CD4-positive, alpha-beta memory T cell (primary cell): ENCODE data around the gene CNN3. TPM values are rescaled to one million over a fixed set of nuclear protein-coding genes. Genes with fewer than 3 reads are reported as not detected.
"Not testable (repeated sequence)": the region's sequence is repeated elsewhere in the genome, so short reads cannot be mapped to it uniquely, and the experiment has no call there.

Experiments
- CTCF ChIA-PET: fragments of 350-600 bp; sonication (Branson Sonifier 250); formaldehyde crosslinking; loops from one replicate; lab custom pipeline; 2021; ENCODE audit warnings: inconsistent platforms; ENCODE audit not compliant: partially characterized antibody; lab: Charles Lee
- POLR2A ChIA-PET: fragments of 350-600 bp; sonication (Branson Sonifier 250); formaldehyde crosslinking; loops from one replicate; lab custom pipeline; 2021; ENCODE audit not compliant: partially characterized antibody; lab: Charles Lee
- DNase-seq, 5 donors: peaks; one replicate each; pipeline versions ENCODE4 v3.0.0 to v3.0.0-alpha.2; 2020 to 2022; ENCODE audit warnings: mixed read lengths in 1 of 5
- H3K27ac ChIP-seq: one replicate; pipeline ENCODE4 v1.7.0; 2013; ENCODE audit warnings: low read depth, low read length
- H3K27me3 ChIP-seq: 2 replicates; pipeline ENCODE4 v1.7.0; 2013; ENCODE audit warnings: mild to moderate bottlenecking, low read length, moderate library complexity; ENCODE audit not compliant: insufficient read depth
- H3K36me3 ChIP-seq: 2 replicates; pipeline ENCODE4 v1.7.0; 2013; ENCODE audit warnings: mild to moderate bottlenecking, low read length, moderate library complexity; ENCODE audit not compliant: insufficient read depth
- H3K4me1 ChIP-seq: 2 replicates; pipeline ENCODE4 v1.7.0; 2013; ENCODE audit warnings: mild to moderate bottlenecking, low read length, moderate library complexity; ENCODE audit not compliant: insufficient read depth
- H3K4me3 ChIP-seq, 2 donors: one replicate each; pipeline ENCODE4 v1.7.0; 2013; ENCODE audit warnings: low read length in 2 of 2, mild to moderate bottlenecking in 1 of 2
- H3K9me3 ChIP-seq, 2 donors: one replicate each; pipeline ENCODE4 v1.7.0; 2013; ENCODE audit warnings: low read length in 2 of 2, control low read depth in 1 of 2; ENCODE audit not compliant: control insufficient read depth in 1 of 2
- H3K27ac Mint-ChIP-seq, 7 donors: one replicate each; pipeline ENCODE4 v1.8.0; 2020 to 2021; ENCODE audit warnings: mixed read lengths in 7 of 7, mild to moderate bottlenecking in 6 of 7, inconsistent platforms in 3 of 7, moderate library complexity in 3 of 7
- H3K27me3 Mint-ChIP-seq, 2 donors: one replicate each; pipeline ENCODE4 v1.8.0; 2020 to 2021; ENCODE audit warnings: mixed read lengths in 2 of 2
- H3K36me3 Mint-ChIP-seq, 2 donors: one replicate each; pipeline ENCODE4 v1.8.0; 2020 to 2021; ENCODE audit warnings: mixed read lengths in 2 of 2, inconsistent platforms in 1 of 2, mild to moderate bottlenecking in 1 of 2
- H3K4me1 Mint-ChIP-seq, 4 donors: one replicate each; pipeline ENCODE4 v1.8.0; 2020 to 2021; ENCODE audit warnings: mixed read lengths in 4 of 4, mild to moderate bottlenecking in 1 of 4
- H3K4me3 Mint-ChIP-seq, 8 donors: one replicate each; pipeline ENCODE4 v1.8.0; 2020 to 2021; ENCODE audit warnings: mixed read lengths in 8 of 8, mild to moderate bottlenecking in 7 of 8, moderate library complexity in 6 of 8, inconsistent platforms in 3 of 8
- H3K9me3 Mint-ChIP-seq, 8 donors: one replicate each; pipeline ENCODE4 v1.8.0; 2020 to 2021; ENCODE audit warnings: mixed read lengths in 8 of 8, mild to moderate bottlenecking in 5 of 8, inconsistent platforms in 3 of 8, moderate library complexity in 1 of 8
- intact Hi-C: fragments of 100-400 bp; cut with micrococcal nuclease; formaldehyde crosslinking; loops from one replicate; pipeline ENCODE4 v1.15.1; 2023
- polyA plus RNA-seq, 2 donors: library from polyadenylated mRNA; unstranded; fragments of 300-500 nt; fragmentation: Illumina TruSeq; gene quantifications; one replicate each; pipeline ENCODE4 v1.2.3, GENCODE V29; 2021
- total RNA-seq, 2 experiments: library from RNA; stranded (reverse); gene quantifications; one replicate each; pipeline ENCODE4 v1.2.3, GENCODE V29; 2021

The CNN3 gene
- total and polyA plus RNA-seq, 4 experiments from 2014 or later = 1.9 to 3.2 (median 2.4) TPM

DNA sequence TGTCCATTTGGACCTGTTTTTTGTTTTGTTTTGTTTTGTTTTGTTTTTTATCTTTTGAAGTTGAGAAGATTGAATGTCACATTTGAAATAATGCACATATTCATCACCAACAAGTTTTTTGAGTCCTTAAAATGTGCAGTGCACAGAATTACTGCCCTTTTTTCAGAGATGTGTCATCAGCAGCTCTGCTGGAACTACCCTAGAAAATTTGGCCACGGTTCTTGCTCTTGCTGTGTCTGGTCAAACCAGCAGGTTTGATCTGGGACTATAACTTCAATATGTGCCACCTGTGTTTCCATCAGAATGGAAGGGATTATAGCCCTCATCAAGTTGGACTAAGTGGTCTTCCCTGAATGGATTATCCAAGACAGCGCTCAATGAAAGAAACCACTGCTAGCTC is 24.1 kb upstream of the CNN3 start:
- H3K4me1 Mint-ChIP-seq = no peaks in the 10 kb centered on the region

DNA sequence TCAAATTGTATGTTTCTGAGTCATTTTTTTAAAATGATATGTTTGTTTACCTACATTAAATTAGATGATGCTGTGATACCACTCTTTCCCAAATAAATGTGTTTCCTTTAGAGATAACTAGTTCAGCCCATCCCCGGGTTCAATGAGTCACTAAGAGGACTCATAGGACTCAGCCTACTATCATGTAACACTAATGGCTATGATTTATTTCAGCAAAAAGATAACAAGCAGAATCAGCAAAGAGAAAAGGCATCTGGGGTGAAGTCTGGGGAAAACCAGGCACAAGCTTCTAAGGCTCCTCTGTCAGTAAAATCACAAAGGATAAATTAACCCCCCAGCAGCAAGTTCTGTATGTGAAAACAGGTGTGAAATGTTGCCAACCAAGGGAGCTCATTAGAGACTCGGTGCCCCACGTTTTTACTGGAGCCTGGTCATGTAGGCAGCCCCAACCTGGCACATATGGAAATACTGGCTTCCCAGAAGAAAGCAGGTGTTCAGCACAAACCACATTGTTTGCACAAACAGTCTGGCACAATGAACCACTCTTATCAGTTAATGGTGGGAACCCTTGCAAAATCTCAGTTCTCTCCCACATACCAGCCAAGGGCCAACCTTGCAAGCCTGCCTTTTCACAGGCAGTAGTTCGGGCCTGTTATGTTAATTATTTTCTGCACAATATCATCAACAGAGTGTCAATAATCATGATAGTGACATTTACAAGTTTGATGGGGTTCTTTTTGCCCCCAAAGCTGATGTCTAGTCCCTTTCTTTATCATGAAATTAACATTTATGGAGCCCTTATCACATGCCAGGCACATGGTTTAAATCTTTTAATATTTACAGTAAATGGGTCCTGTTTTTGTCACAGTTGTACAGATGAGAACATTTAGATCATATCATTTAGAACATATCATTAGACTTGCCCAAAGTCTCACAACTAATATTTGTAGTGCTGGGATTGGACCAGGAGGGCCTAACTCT is 23.1 kb upstream of the CNN3 start:
- Mint-ChIP-seq H3K4me1 (no peaks in the 10 kb centered on the region), H3K27ac (no peak overlapping the region), H3K4me3 (no peak overlapping the region), H3K36me3 (no peaks in the 10 kb centered on the region), H3K9me3 (no peaks in the 10 kb centered on the region), H3K27me3 (no peaks in the 10 kb centered on the region)
- Histone ChIP-seq H3K4me1 (no peaks in the 10 kb centered on the region), H3K27ac (no peak overlapping the region), H3K9me3 (no peaks in the 10 kb centered on the region), H3K36me3 (no peaks in the 10 kb centered on the region), H3K4me3 (no peak overlapping the region), H3K27me3 (no peaks in the 10 kb centered on the region)
- intact Hi-C loops = no loop called here
- ChIA-PET POLR2A (no interaction called here), CTCF (no interaction called here)
- DNase-seq = no peak

More for the DNA sequence above, 24.1 kb upstream of the CNN3 start:
- Histone ChIP-seq H3K27me3 (no peaks in the 10 kb centered on the region), H3K4me1 (no peaks in the 10 kb centered on the region), H3K4me3 (no peak overlapping the region), H3K36me3 (no peaks in the 10 kb centered on the region), H3K9me3 (no peaks in the 10 kb centered on the region), H3K27ac (no peak overlapping the region)
- H3K27ac Mint-ChIP-seq = no peak overlapping the region
- intact Hi-C loops = no loop called here
- no peaks in the 10 kb centered on the region for H3K27me3 Mint-ChIP-seq
- H3K4me3 Mint-ChIP-seq = no peak overlapping the region
- H3K9me3 Mint-ChIP-seq = no peaks in the 10 kb centered on the region
- ChIA-PET CTCF (no interaction called here), POLR2A (no interaction called here)
- no peaks in the 10 kb centered on the region for H3K36me3 Mint-ChIP-seq
- DNase-seq = no peak

DNA sequence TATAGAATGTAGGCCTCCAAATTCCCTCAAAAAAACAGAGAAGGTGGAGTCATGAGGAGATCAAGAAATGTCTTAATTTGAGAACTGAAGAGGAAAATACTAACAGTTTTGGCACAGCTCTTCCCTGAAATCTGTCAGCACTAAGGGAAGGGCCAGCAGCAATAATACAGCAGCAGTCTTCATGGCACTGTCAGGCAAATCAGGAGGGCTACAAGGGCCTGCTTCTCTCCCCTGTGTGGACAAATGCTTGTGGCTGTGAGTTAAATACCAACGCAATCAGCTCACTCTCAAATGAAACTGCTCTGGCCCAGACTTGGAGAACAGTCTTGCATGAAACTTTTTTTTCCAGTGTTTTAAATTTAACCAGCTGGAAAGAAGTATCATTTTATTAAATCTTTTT is 20.5 kb upstream of the CNN3 start:
- no peaks in the 10 kb centered on the region for H3K4me1 Mint-ChIP-seq
- peaks cover 4 to 5% of the 10 kb centered on the region in 2 donors for H3K27me3 Mint-ChIP-seq
- no peak overlapping the region for H3K27ac Mint-ChIP-seq
- H3K4me3 Mint-ChIP-seq = no peak overlapping the region
- no peaks in the 10 kb centered on the region for H3K36me3 ChIP-seq
- DNase-seq = no peak
- no peaks in the 10 kb centered on the region for H3K9me3 Mint-ChIP-seq
- no peaks in the 10 kb centered on the region for H3K36me3 Mint-ChIP-seq
- no peak overlapping the region for H3K27ac ChIP-seq
- no peaks in the 10 kb centered on the region for H3K9me3 ChIP-seq
- ChIA-PET CTCF (interaction anchor here (1.0 to 1.6 kb wide), 3 partner anchors 10 to 1037 kb away, joined by 3 to 7 read pairs (median 3); no protein-coding TSS in a partner anchor), POLR2A (interaction anchor here (0.6 kb wide), 1 partner anchor 725 kb away, joined by 3 read pairs; no protein-coding TSS in a partner anchor)
- H3K27me3 ChIP-seq = no peaks in the 10 kb centered on the region
- H3K4me1 ChIP-seq = no peaks in the 10 kb centered on the region
- intact Hi-C loops = no loop called here
- H3K4me3 ChIP-seq = no peak overlapping the region

- Histone ChIP-seq H3K4me1 (no peaks in the 10 kb centered on the region), H3K4me3 (no peak overlapping the region), H3K27ac (no peak overlapping the region), H3K36me3 (no peaks in the 10 kb centered on the region), H3K27me3 (no peaks in the 10 kb centered on the region), H3K9me3 (no peaks in the 10 kb centered on the region)
- Mint-ChIP-seq H3K27ac (no peak overlapping the region), H3K36me3 (no peaks in the 10 kb centered on the region), H3K9me3 (no peaks in the 10 kb centered on the region), H3K27me3 (peaks cover 4 to 5% of the 10 kb centered on the region in 2 donors), H3K4me3 (no peak overlapping the region), H3K4me1 (no peaks in the 10 kb centered on the region)
- ChIA-PET POLR2A (no interaction called here), CTCF (interaction anchor here (1.0 to 1.6 kb wide), 3 partner anchors 10 to 1037 kb away, joined by 3 to 7 read pairs (median 3); no protein-coding TSS in a partner anchor)
- intact Hi-C loops = no loop called here
- DNase-seq = no peak
These were observed 20.0 kb upstream of the CNN3 start for GRCh38 chr1:94946886-94947285.

DNA sequence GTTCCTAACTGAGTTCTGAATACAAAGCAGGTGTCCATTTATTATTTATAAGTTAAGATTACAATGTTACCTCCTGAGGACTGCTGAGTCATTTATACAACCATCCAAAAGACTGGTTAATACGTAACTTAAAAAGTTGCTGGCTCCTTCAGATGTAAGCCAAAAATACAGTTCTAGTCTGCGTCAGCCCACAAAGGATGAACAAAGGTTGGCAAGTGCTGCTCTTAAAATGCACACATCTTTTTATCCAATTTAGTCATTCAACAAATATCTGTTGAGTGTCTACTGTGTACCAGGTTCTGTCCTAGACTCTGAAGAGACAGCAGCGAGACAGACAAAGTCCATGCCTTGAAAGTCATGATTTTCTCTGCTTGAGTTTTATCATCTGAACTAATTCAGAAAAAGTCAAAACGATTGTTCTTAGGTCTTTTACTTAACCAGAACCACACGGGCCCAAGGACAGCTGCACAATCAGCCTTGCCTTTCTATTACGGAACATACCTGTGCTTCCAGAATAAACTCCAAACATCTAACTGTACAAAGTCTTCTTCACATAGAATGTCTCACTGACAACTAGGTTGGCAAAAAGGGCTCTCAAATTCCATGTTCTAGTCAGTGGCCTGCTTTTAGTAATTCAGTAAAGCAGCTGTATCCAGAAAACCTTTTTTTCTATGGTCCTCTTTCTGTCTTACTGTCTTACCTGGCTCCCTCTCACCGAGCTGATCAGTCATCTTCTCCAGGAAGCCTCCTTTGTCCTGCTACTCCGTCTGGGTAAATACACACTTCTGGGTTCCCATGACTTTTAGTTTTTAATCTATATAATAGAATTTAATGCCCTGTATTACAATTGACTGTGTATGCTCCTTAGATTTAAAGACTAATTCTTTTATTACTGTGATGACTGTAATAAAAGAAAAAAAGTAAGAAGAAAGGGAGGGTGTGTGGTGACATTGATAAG is 15.5 kb upstream of the CNN3 start:
- Histone ChIP-seq H3K4me1 (no peaks in the 10 kb centered on the region), H3K4me3 (no peak overlapping the region), H3K27me3 (no peaks in the 10 kb centered on the region), H3K27ac (no peak overlapping the region), H3K36me3 (no peaks in the 10 kb centered on the region), H3K9me3 (no peaks in the 10 kb centered on the region)
- Mint-ChIP-seq H3K4me1 (no peaks in the 10 kb centered on the region), H3K36me3 (peaks cover 0 to 4% of the 10 kb centered on the region in 2 donors), H3K4me3 (no peak overlapping the region), H3K9me3 (no peaks in the 10 kb centered on the region), H3K27ac (no peak overlapping the region), H3K27me3 (peaks cover 8 to 14% of the 10 kb centered on the region in 2 donors)
- POLR2A ChIA-PET = no interaction called here
- CTCF ChIA-PET = no interaction called here
- no peak for DNase-seq
- intact Hi-C loops = no loop called here

GRCh38 chr1:94941480-94941879 is 14.6 kb upstream of the CNN3 start:
- CTCF ChIA-PET = interaction anchor here (0.6 kb wide), 1 partner anchor 87 kb away, joined by 3 read pairs; no protein-coding TSS in a partner anchor
- H3K4me1 Mint-ChIP-seq, H3K36me3 Mint-ChIP-seq, H3K4me1 ChIP-seq, intact Hi-C loops, POLR2A ChIA-PET, H3K36me3 ChIP-seq, H3K4me3 ChIP-seq, H3K27ac Mint-ChIP-seq, H3K9me3 Mint-ChIP-seq, H3K4me3 Mint-ChIP-seq, H3K27ac ChIP-seq, H3K9me3 ChIP-seq, DNase-seq, H3K27me3 ChIP-seq: not testable (repeated sequence)
- H3K27me3 Mint-ChIP-seq = peaks cover 8 to 15% of the 10 kb centered on the region in 2 donors

- H3K27me3 Mint-ChIP-seq = peaks cover 10 to 15% of the 10 kb centered on the region in 2 donors
- CTCF ChIA-PET = interaction anchor here (0.8 kb wide), 1 partner anchor 86 kb away, joined by 3 read pairs; no protein-coding TSS in a partner anchor
- H3K4me1 Mint-ChIP-seq = peaks cover 0 to 4% (median 1%) of the 10 kb centered on the region in 4 donors
- Histone ChIP-seq H3K4me1 (no peaks in the 10 kb centered on the region), H3K27me3 (no peaks in the 10 kb centered on the region), H3K4me3 (no peak overlapping the region), H3K36me3 (no peaks in the 10 kb centered on the region), H3K27ac (no peak overlapping the region), H3K9me3 (no peaks in the 10 kb centered on the region)
- H3K4me3 Mint-ChIP-seq = no peak overlapping the region
- POLR2A ChIA-PET = no interaction called here
- H3K36me3 Mint-ChIP-seq = peaks cover 0 to 4% of the 10 kb centered on the region in 2 donors
- no peaks in the 10 kb centered on the region for H3K9me3 Mint-ChIP-seq
- DNase-seq = no peak
- intact Hi-C loops = no loop called here
- no peak overlapping the region for H3K27ac Mint-ChIP-seq
These were observed 13.8 kb upstream of the CNN3 start for GRCh38 chr1:94940738-94941137.
